ENCODE measurements around the gene CHRNB4.

- TF ChIP-seq CTCF (IDR thresholded peaks at IDR 0.05; ENCODE audit: insufficient read depth, low read length) = no peak
- TF ChIP-seq GABPA (IDR thresholded peaks at IDR 0.05; ENCODE audit: low read depth) = no peak
- no peak for TF ChIP-seq REST (IDR thresholded peaks at IDR 0.05; ENCODE audit: insufficient replicate concordance, low read depth)
- no peak for TF ChIP-seq POLR2AphosphoS5 (IDR thresholded peaks at IDR 0.05; ENCODE audit: low read depth)
- no peak for TF ChIP-seq SPI1 (IDR thresholded peaks at IDR 0.05; ENCODE audit: borderline replicate concordance, low read depth)
Measured at GRCh38 chr15:78621810-78622402, 19.1 kb downstream of the CHRNB4 start.
